HG02852 (cell line): ENCODE results near the gene RDH5.

Source experiments
- ATAC-seq: cut with Tn5 transposase; IDR thresholded peaks from one replicate; pipeline ENCODE4 v1.9.1; 2021; ENCODE audit warnings: mild to moderate bottlenecking, moderate library complexity; ENCODE audit not compliant: unreplicated experiment

RDH5 gene

GRCh38 chr12:55727643-55728185 is 7.5 kb downstream of the RDH5 start:
- ATAC-seq = no peak

DNA sequence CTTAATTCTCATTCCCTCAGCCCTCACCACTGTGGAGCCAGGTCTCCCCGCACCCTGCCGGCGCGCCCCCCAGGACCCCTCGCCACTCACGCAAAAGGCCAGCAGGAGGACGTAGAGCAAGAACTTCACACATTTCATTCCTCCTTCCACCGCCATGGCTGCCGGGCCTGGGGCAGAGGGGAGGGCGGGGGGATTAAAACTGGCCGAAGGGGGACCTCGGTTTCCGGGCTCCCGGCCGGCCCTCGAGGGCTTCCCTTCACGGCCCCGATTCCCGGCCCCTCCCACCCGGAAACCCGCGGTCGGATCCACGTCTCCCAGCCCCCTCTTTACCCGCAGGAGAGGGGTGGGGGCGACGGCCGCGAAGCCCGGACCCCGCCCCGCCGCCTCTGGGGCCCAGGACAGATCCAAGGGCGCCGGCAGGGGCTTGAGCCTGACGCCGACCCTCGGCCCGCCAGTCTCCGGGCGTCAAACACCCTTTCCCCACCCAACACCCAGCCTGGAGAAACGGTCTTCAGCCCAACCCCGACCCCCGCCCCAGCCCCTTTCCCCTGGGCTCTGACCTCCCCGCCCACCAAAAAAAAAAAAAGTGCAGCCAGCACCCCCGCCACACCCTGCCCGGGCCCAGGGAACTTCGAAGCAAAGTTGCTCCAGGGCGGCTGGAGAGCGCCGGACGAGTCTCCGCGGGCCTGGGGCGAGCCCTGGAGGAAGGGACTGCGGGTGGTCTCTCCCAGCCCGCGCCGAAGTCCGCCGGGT is 8.2 kb downstream of the RDH5 start:
- ATAC-seq = peak; percentile 26

DNA sequence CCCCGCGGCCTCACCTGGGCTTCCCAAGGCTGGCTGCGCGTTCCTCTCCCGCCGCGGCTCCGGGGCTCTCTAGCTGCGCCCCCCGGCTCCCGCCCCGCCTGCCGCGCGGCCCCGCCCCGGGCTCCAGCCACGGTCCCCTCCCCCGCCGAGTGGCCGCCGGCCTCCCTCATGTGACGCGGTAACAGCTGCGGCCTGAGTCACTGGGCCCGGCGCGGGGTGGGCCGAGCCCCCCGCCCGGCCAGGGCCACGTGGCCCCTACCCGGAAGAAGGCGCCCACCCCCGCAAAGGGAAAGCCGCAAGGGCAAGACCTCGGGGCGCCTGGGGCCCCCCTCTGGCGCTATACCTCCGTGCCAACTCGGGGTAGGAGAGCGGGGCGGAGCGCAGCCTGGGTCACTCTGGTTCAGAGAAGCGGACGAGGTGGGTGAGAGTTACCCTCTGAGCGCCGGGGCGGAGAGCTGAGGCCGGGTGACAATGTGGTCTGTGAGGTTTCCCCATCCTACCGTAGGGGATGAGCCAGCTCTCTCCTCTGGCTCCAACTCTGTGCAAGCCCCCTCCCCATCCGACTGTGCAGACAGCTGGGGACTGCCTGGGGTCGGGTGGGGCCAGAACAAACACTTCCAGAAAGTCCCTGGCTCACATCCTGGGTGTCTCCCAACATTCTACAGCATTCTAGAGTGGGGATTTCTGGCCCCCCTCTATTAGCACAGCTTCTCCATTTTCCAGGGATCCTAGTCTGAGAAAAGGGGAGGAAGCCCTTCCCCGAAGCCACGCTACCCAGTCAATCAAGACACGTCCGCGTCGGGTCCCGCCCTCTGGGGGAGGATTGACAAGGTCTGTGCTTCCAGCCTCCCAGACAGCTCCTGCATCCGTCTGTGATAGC is 9.0 kb downstream of the RDH5 start, which contains the start of gene CD63:
Gene CD63 (minus strand): TSS at position 71 of the 880 bp plus-strand sequence. CDS start 668 bp downstream, outside the sequence.
- ATAC-seq = peak; percentile 64

- peak; percentile 37 for ATAC-seq
These were observed 9.9 kb downstream of the RDH5 start for GRCh38 chr12:55729819-55730818.

DNA sequence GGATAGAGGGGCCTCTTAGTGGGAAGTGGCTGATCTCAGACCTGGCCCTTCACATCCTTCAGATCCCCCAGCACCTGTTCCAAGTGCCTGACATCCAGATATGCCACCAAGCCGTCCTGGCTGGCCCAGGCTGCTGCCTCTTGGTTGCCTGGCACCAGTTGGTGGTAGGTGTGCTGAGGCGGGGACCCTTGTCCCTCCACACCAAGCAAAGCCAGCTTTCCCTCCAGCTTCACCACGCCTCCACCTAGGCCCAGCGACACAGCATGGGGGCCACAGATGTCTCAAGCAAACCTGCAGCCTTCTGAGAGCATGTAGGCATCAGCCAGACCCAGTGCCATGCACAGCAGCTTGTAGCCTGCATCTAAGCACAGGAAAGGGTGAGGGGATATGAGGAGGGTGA is 12.1 kb downstream of the RDH5 start:
- ATAC-seq = no peak

DNA sequence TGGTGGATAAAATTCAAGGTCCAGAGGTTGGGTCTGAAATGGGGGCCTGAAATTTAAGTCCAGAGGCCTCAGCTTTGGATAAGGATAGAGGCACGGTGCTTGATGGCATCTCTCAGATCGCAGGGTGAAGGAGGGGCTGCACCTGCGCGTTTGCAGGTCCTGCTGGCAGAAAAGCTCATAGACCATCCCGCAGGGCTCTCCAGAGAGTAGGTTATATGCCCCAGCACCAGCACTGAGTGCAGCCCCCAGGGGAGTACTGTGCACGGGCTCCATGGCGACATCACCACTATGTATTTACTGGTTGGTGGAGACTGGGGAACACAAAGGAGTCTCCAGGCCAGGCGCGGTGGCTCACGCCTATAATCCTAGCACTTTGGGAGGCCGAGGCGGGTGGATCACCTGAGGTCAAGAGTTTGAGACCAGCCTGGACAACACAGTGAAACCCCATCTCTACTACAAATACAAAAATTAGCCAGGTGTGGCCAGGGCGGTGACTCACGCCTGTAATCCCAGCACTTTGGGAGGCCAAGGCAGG is 12.9 kb downstream of the RDH5 start:
- no peak for ATAC-seq

DNA sequence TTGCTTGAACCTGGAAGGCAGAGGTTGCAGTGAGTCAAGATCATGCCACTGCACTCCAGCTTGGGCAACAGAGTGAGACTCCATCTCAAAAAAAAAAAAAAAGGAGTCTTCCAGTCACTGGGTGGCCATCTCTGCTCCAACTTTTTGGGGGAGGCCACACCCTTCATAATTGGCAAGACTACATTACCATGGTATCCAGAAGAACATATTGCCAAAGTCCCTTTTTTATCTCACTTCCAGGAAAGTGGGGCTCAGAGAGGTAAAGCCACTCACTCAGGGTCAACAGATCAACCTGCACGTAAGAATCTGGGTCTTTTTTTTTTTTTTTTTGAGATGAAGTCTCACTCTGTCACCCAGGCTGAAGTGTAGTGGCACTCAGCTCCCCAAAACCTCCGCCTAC is 13.7 kb downstream of the RDH5 start:
- no peak for ATAC-seq

- no peak for ATAC-seq
These were observed 14.4 kb downstream of the RDH5 start for GRCh38 chr12:55734595-55734994.

DNA sequence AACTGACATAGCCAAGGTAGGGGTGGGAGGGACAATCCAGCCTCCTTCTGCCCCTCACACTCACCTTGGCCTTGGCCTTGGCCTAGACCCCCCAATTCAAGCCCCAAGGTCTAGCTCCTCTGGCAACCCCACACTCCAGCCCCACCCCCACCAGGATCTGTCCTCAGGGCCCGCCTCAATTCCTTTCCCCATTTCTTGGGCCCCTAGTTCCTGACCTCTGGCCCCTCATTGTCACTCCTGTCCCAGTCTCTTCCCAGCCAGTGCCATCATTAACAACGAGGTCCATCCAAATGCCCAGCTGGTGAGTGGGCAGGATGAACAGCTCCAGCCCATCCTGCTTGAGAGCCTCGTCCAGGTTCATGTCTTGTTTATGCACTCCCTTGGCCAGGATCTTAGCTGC is 15.9 kb downstream of the RDH5 start:
- ATAC-seq = no peak

- ATAC-seq = no peak
These were observed 16.8 kb downstream of the RDH5 start for GRCh38 chr12:55736780-55737580.

DNA sequence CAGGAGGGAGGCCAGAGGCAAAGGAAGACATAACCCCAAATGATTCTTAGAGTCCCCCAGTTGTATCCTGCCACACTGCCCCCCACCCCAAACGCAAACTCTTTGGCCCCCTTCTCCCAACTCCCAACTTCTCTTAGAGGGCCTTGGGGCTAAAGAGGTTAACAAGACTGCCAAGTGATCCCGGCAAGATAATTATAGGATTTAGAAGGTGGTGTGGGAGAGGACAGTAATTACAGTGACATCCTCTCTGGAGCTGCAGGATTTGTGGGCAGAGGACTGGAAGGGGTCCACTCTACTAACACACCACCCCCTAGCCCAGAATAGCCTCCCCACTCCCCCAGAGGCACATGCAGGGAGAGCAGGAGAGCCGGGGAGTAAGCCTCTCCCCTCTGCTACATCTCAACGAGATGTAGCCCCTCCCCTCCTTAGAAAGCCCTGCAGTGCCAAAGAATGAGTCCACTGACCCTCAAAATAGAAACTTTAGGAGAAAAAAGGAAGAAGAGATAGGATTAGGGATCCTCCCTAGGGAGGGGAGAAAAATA is 17.5 kb downstream of the RDH5 start:
- no peak for ATAC-seq

DNA sequence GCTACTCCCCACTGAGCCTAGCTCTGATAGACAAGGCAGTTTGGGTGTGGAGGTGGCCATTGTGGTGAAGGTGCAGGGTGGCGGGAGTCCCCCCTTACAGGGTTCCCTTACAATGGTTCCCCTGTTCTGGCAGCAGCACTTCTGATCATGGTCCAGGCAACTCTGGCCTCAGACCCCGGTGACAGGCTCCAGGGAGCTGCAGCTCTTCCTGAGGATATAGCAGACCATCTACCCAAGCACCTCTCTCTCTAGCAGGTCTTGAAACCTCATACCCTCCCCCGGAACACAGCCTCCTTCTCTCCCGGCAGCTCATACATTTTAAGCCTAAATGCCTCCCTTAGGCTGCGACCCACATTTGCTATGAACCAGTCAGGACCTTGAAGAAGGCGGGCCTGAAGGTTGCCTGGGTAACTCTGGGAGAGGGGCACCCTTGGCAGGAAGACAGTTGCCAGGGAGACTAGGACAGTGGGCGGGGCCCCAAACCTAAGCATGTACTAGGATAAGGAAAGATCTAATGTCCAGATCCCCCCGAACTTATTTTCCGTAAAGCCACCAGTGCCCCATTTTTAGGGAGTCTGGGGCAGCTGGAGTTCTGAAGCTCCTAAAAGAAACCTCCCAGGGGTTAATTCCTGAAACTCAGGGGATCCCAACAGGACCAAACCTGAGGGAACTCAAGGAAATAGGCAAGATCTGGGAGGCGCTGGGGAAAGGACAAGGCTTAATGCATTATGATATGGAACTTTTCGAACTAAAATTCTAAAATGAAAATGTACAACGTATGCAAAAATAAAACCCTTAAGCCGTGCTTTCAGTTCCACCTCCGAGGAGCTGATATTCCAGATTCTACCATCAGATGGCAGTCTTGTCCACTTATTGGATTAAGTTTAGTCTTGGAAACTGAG is 18.2 kb downstream of the RDH5 start:
- peak; percentile 80 for ATAC-seq

- no peak for ATAC-seq
These were observed 18.8 kb downstream of the RDH5 start for GRCh38 chr12:55739025-55739378.

DNA sequence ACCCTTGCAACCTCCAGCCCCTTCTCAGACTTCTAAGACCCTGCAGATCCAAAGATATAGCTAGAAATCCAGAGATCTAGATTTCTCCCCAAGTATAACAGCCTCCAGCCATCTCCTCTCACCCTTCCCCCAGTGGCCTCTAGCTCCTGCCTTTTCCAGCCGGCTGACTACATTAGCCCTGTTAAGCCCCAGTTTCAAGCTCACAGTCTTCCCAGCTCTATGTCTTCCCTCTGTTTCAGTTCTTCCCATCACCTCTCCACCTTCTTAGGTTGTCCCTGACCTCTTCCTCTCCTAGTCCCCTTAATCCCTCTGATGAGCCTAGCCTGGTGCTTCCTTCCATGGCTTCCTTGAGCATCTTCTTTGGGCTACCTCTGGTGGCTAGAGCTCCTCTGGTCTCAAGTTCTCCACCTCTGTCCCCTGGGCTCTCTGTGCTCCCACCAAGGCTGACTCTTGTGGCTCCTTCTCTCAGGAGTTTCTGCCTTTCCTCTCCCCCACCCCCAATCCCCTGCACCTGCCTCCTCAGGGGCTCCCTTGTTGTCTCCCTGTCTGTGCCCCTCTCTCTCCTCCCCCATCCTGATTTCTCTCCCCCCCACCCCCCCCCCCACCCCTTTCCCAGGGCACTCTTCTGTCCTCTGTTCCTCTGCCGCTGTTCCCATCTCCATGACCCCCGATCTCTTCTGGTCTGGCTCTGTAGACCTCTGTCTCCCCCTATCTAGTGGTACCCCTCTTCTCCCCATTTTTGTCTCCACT is 21.9 kb downstream of the RDH5 start:
- ATAC-seq = no peak

GRCh38 chr12:55742719-55743405 is 22.7 kb downstream of the RDH5 start, which contains the start of gene GDF11:
GDF11 (plus strand) TSS chr12:55743122; CDS start chr12:55743317, 195 bp downstream.
- peak; percentile 38 for ATAC-seq

DNA sequence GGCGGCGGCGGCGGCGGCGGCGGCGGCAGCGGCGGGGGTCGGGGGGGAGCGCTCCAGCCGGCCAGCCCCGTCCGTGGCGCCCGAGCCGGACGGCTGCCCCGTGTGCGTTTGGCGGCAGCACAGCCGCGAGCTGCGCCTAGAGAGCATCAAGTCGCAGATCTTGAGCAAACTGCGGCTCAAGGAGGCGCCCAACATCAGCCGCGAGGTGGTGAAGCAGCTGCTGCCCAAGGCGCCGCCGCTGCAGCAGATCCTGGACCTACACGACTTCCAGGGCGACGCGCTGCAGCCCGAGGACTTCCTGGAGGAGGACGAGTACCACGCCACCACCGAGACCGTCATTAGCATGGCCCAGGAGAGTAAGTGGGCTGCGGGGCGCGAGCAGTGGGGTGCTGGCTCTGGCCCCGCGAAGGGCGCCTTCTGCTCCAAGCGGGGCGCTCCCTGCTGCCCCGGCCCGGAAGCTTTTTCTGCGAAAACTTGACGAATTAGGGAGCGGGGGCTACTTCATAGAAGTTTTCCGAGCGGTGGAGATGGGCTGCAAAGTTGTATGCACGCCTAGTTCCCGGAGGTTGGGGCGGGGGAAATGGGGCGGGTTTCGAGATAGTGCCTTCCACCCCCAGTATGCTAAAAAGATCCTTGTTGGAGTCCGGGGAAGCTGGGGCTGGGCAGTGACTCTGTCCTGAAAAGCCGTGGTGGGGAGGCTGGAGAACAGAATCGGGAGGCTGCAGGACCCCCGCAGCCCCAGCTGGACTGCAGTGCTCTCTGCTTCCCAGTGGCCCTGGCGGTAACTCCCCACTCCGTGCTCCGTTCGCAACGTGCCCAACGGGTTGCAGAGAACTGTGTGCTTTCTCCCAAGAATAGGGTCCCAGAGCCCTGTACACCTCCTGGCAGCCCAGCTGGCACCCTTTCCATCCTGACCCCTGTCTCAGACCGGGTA is 23.5 kb downstream of the RDH5 start:
- ATAC-seq = peak; percentile 51
